Erythroblast (primary cell): ENCODE data around the gene DCAF4.

Experiments used
- GATA1 ChIP-seq: IDR thresholded peaks from 2 replicates; pipeline ENCODE4 v1.6.1; 2011; ENCODE audit warnings: low read depth, mild to moderate bottlenecking, control low read depth, low read length, moderate library complexity
- POLR2A ChIP-seq: IDR thresholded peaks from 2 replicates; pipeline ENCODE4 v1.6.1; 2011; ENCODE audit warnings: mild to moderate bottlenecking, low read length

GRCh38 chr14:72904840-72905561, 21.3 kb upstream of the DCAF4 start:
- no peak for TF ChIP-seq POLR2A
- no peak for TF ChIP-seq GATA1
